VCaP (cell line): ENCODE measurements around the gene PHLPP1.

Experiments used
- H3K27ac ChIP-seq: fragments of 450-650 bp; 2 replicates; pipeline ENCODE4 v1.5.1; 2017
- CTCF ChIP-seq: fragments of 450-650 bp; conservative IDR thresholded peaks from 2 replicates; pipeline ENCODE4 v1.5.1; 2017; ENCODE audit warnings: mild to moderate bottlenecking, moderate library complexity

PHLPP1 gene

GRCh38 chr18:62832282-62832681 is 116.9 kb downstream of the PHLPP1 start:
- no peak for TF ChIP-seq CTCF
- H3K27ac ChIP-seq = peak overlapping the region; percentile 57; the same call in 1 of the 2 replicates

- TF ChIP-seq CTCF = no peak
- no peak overlapping the region for H3K27ac ChIP-seq
These were observed 118.2 kb downstream of the PHLPP1 start for GRCh38 chr18:62833494-62833893.

- no peak for TF ChIP-seq CTCF
- no peak overlapping the region for H3K27ac ChIP-seq
These were observed 119.4 kb downstream of the PHLPP1 start for GRCh38 chr18:62834715-62835114.

GRCh38 chr18:62837011-62837410 is 121.7 kb downstream of the PHLPP1 start:
- no peak overlapping the region for H3K27ac ChIP-seq
- no peak for TF ChIP-seq CTCF

GRCh38 chr18:62838475-62839098 is 123.2 kb downstream of the PHLPP1 start:
- H3K27ac ChIP-seq = no peak overlapping the region
- no peak for TF ChIP-seq CTCF

GRCh38 chr18:62839874-62840713 is 124.8 kb downstream of the PHLPP1 start:
- H3K27ac ChIP-seq = no peak overlapping the region
- TF ChIP-seq CTCF = no peak

- no peak for TF ChIP-seq CTCF
- H3K27ac ChIP-seq = no peak overlapping the region
These were observed 126.1 kb downstream of the PHLPP1 start for GRCh38 chr18:62841405-62841804.
